K562 (cell line): ENCODE data around the gene APPBP2. TPM values are rescaled to one million over a fixed set of nuclear protein-coding genes. Genes with fewer than 3 reads are reported as not detected.

Experiments used
- ATAC-seq: fragments of 200-7000 bp; cut with Tn5 transposase; 3 replicates; pipeline ENCODE4 v1.9.1; 2020; ENCODE audit warnings: moderate library complexity
- BruUV-seq: library from RNA; stranded (reverse); fragments of 400-500 nt; replicated peaks from 2 replicates; lab custom pipeline; 2021; lab: Mats Ljungman, UMichigan
- CTCF ChIA-PET: fragments of 300-600 bp; formaldehyde crosslinking; extraction: SDS; loops from one replicate; lab custom pipeline; 2021; ENCODE audit warnings: low intra/inter-chr PET ratio; lab: Yijun Ruan, JAX
- POLR2A ChIA-PET: fragments of 300-600, 350-650 bp; sonication (Branson Sonifier 250); formaldehyde crosslinking; extraction: SDS; loops from one replicate; lab custom pipeline; 2021; ENCODE audit warnings: antibody characterized with exemption, inconsistent platforms; lab: Yijun Ruan, JAX
- DNase-seq, 4 experiments: peaks; one replicate each; pipeline versions ENCODE4 v3.0.0 to v3.0.0-alpha.2; 2011 to 2018; ENCODE audit warnings: low spot score in 3 of 4, mixed read lengths in 3 of 4; ENCODE audit errors: extremely low read depth in 1 of 4
- FAIRE-seq: peaks from 2 replicates; lab custom pipeline; 2011; peaks lifted over from hg19 to GRCh38; lab: Jason Lieb, UNC
- H2AFZ ChIP-seq: 2 replicates; pipeline ENCODE4 v1.6.0; 2011; ENCODE audit warnings: low read depth, low read length, control low read depth, inconsistent platforms
- H3K27ac ChIP-seq: fragments of 200-600 bp; 3 replicates; pipeline ENCODE4 v1.8.0; 2011; ENCODE audit warnings: low read depth, mild to moderate bottlenecking, control low read depth, inconsistent platforms, low read length, moderate library complexity, mixed read lengths; ENCODE audit errors: extremely low read depth
- H3K27me3 ChIP-seq, 2 experiments: fragments of 300-600 bp in 1 of 2; 2 replicates in 1 of 2; 3 replicates in 1 of 2; pipeline versions ENCODE4 v1.6.0 to v1.8.0; 2011; ENCODE audit warnings: inconsistent platforms in 2 of 2, low read length in 2 of 2, mild to moderate bottlenecking in 1 of 2, mixed read lengths in 1 of 2, moderate library complexity in 1 of 2; ENCODE audit not compliant: control insufficient read depth in 2 of 2, insufficient read depth in 2 of 2
- H3K36me3 ChIP-seq: fragments of 300-600 bp; 3 replicates; pipeline ENCODE4 v1.8.0; 2011; ENCODE audit warnings: mild to moderate bottlenecking, low read length, inconsistent platforms; ENCODE audit not compliant: control insufficient read depth, insufficient read depth
- H3K4me1 ChIP-seq, 2 experiments: fragments of 200-600 bp in 1 of 2; replicated peaks in 1 of 2; 2 replicates in 1 of 2; 3 replicates in 1 of 2; pipeline versions ENCODE4 v1.5.1 to v1.8.0; 2011; ENCODE audit warnings: inconsistent platforms in 2 of 2, low read length in 2 of 2, mild to moderate bottlenecking in 1 of 2, mixed read lengths in 1 of 2, moderate library complexity in 1 of 2; ENCODE audit not compliant: control insufficient read depth in 2 of 2, insufficient read depth in 2 of 2
- H3K4me2 ChIP-seq: 2 replicates; pipeline ENCODE4 v1.6.1; 2011; ENCODE audit warnings: low read length, control low read depth, inconsistent platforms, mixed read lengths; ENCODE audit not compliant: insufficient read depth
- H3K4me3 ChIP-seq: fragments of 200-600 bp; sonication (generic), shearing (Covaris generic); 2 replicates; pipeline ENCODE4 v1.5.1; 2016; ENCODE audit warnings: control low read depth, inconsistent platforms
- H3K79me2 ChIP-seq: fragments of 200-600 bp; 3 replicates; pipeline ENCODE4 v1.8.0; 2011; ENCODE audit warnings: low read length, inconsistent platforms; ENCODE audit not compliant: control insufficient read depth, insufficient read depth
- H3K9ac ChIP-seq, 2 experiments: 2 replicates each; pipeline versions ENCODE4 v1.6.0 to v1.6.1; 2011; ENCODE audit warnings: low read depth in 2 of 2, low read length in 2 of 2, control low read depth in 1 of 2, inconsistent platforms in 1 of 2, mild to moderate bottlenecking in 1 of 2, mixed read lengths in 1 of 2; ENCODE audit not compliant: insufficient read depth in 1 of 2
- H3K9me1 ChIP-seq: one replicate; pipeline ENCODE4 v1.6.0; 2011; ENCODE audit warnings: inconsistent platforms, mild to moderate bottlenecking, low read length, moderate library complexity; ENCODE audit not compliant: control insufficient read depth, insufficient read depth
- H3K9me3 ChIP-seq: replicated peaks from 2 replicates; pipeline ENCODE4 v1.5.1; 2011; ENCODE audit warnings: low read depth, low read length, inconsistent platforms; ENCODE audit not compliant: control insufficient read depth, insufficient read depth
- H4K20me1 ChIP-seq: replicated peaks from 2 replicates; pipeline ENCODE4 v1.6.1; 2011; ENCODE audit warnings: low read length, inconsistent platforms, mixed read lengths; ENCODE audit not compliant: control insufficient read depth, insufficient read depth
- BRCA1 ChIP-seq, 2 experiments: fragments of 450-650 bp in 1 of 2; sonication (generic) in 1 of 2; formaldehyde crosslinking in 1 of 2; IDR thresholded peaks; 2 replicates each; pipeline versions ENCODE4 v1.5.0 to v1.6.1; 2017 to 2020; ENCODE audit warnings: mild to moderate bottlenecking in 1 of 2, missing genetic modification reagents in 1 of 2
- C11orf30 ChIP-seq: fragments of 450-650 bp; IDR thresholded peaks from 2 replicates; pipeline ENCODE4 v1.6.1; 2016; ENCODE audit warnings: low read depth, mild to moderate bottlenecking
- FOXP1 ChIP-seq: sonication (generic); formaldehyde crosslinking; IDR thresholded peaks from 2 replicates; pipeline ENCODE4 v1.8.0; 2022; ENCODE audit warnings: mild to moderate bottlenecking, missing genetic modification reagents
- MYNN ChIP-seq, 2 experiments: sonication (generic); formaldehyde crosslinking in 1 of 2; IDR thresholded peaks; 2 replicates each; pipeline versions ENCODE4 v1.5.0 to v1.6.1; 2016 to 2020; ENCODE audit warnings: antibody characterized with exemption in 1 of 2, missing genetic modification reagents in 1 of 2
- PCBP1 ChIP-seq: fragments of 200-400 bp; formaldehyde crosslinking; IDR thresholded peaks from 2 replicates; pipeline ENCODE4 v1.6.1; 2018; ENCODE audit warnings: mild to moderate bottlenecking, low read depth, low read length; ENCODE audit not compliant: poor library complexity, severe bottlenecking
- ZC3H8 ChIP-seq: fragments of 450-650 bp; IDR thresholded peaks from 2 replicates; pipeline ENCODE4 v1.6.1; 2017
- ZNF197 ChIP-seq: fragments of 200-800 bp; sonication (Bioruptor generic); IDR thresholded peaks from 2 replicates; pipeline ENCODE4 v1.6.1; 2016; ENCODE audit warnings: low read depth, missing genetic modification characterization, missing compliant biosample characterization
- WGBS: fragments of 100-300 bp; shearing (Covaris generic); methylation state at CpG from one replicate; pipeline ENCODE4 v1.1.6; 2016; ENCODE audit warnings: low coverage, mixed read lengths; ENCODE audit not compliant: insufficient coverage; ENCODE audit errors: missing lambda C conversion rate; 5-methylcytosine and 5-hydroxymethylcytosine counted together
- in situ Hi-C: fragments of 300-500 bp; cut with MboI; formaldehyde crosslinking; loops from 4 replicates; pipeline ENCODE4 v1.15.0; 2018; ENCODE audit warnings: inconsistent platforms, mixed read lengths
- intact Hi-C: fragments of 100-400 bp; cut with micrococcal nuclease; formaldehyde crosslinking; loops from 2 replicates; pipeline ENCODE4 v1.14.2; 2022
- polyA plus RNA-seq, 8 experiments: library from polyadenylated mRNA; depleted of rRNA in 4 of 8; stranded (reverse) in 5 of 8; unstranded in 3 of 8; fragments of >200 nt; fragmentation: Nextera tagmentation in 2 of 8; fragmentation: Illumina TruSeq in 1 of 8; extraction: Ambion mirVana in 2 of 8; extraction: Trizol in 1 of 8; gene quantifications; 2 replicates each; pipeline versions ENCODE4 v1.2.1 to v1.2.3, GENCODE V29; 2011 to 2014; ENCODE audit warnings: inconsistent platforms in 1 of 8, missing spikeins in 1 of 8
- total RNA-seq, 7 experiments: library from RNA; depleted of rRNA in 6 of 7; stranded (reverse); fragments of >200 nt in 6 of 7; fragmentation: Illumina TruSeq in 2 of 7; extraction: Trizol in 2 of 7; gene quantifications; 2 replicates each; pipeline versions ENCODE4 v1.2.1 to v1.2.3, GENCODE V29; 2011 to 2021; ENCODE audit warnings: low replicate concordance in 1 of 7
- TF ChIP-seq, protein P1 (sequence below): fragments of 450-650 bp; IDR thresholded peaks from 2 replicates; pipeline ENCODE4 v1.6.1; 2017; ENCODE audit warnings: mild to moderate bottlenecking, moderate library complexity
- TF ChIP-seq, protein P2 (sequence below), 3 experiments: fragments of 200-800 bp in 1 of 3; fragments of 250-450 bp in 1 of 3; fragments of 450-650 bp in 1 of 3; sonication (Bioruptor Pico) in 1 of 3; sonication (Bioruptor generic) in 1 of 3; formaldehyde crosslinking in 1 of 3; IDR thresholded peaks; 2 replicates each; pipeline versions ENCODE4 v1.6.1 to v1.8.0; 2016 to 2022; ENCODE audit warnings: mild to moderate bottlenecking in 2 of 3, missing genetic modification characterization in 2 of 3, missing compliant biosample characterization in 1 of 3, moderate library complexity in 1 of 3
- TF ChIP-seq, protein P3 (sequence below): fragments of 250-450 bp; sonication (Bioruptor Pico); IDR thresholded peaks from 2 replicates; pipeline ENCODE4 v1.5.0; 2021
- TF ChIP-seq, protein P4 (sequence below): sonication (generic); formaldehyde crosslinking; IDR thresholded peaks from 2 replicates; pipeline ENCODE4 v1.9.0; 2022; ENCODE audit warnings: mild to moderate bottlenecking, missing genetic modification reagents
- TF ChIP-seq, protein P5 (sequence below): fragments of 250-450 bp; sonication (Bioruptor Pico); IDR thresholded peaks from 2 replicates; pipeline ENCODE4 v1.8.0; 2021; ENCODE audit warnings: mild to moderate bottlenecking, moderate library complexity

APPBP2 gene
- total and polyA plus RNA-seq, 9 of the 15 experiments (the other 6 are each of a cell fraction or from before 2014, with no cell fraction given) = 2.7 to 16.8 (median 6.9) TPM

DNA sequence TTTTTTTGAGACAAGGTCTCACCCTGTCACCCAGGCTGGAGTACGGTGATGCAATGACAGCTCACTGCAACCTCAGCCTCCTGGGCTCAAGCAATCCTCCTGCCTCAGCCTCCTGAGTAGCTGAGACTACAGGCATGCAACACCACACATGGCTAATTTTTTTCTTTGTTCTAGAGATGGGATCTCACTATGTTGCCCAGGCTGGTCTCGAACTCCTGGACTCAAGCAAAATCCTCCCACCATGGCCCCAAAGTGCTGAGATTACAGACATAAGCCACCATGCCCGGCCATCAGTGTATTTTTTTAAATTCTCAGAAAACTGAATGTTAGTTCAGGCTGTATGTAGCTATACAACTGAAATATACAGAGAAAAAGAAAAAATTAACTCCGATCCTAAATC is 6.2 kb downstream of the APPBP2 start:
- WGBS = 93% methylated on average over 4 of the region's 4 CpGs
- no peak overlapping the region for H3K27ac ChIP-seq
- in situ Hi-C loops = no loop called here
- no peaks in the 10 kb centered on the region for H3K9me3 ChIP-seq
- no TSS peak for BruUV-seq
- no peak for FAIRE-seq
- ATAC-seq = no peak
- no peaks in the 10 kb centered on the region for H3K27me3 ChIP-seq
- ChIA-PET CTCF (no interaction called here), POLR2A (interaction anchor here (0.7 kb wide), 1 partner anchor 12 kb away, joined by 3 read pairs; no protein-coding TSS in a partner anchor)
- no peak overlapping the region for H3K4me3 ChIP-seq
- peaks cover 19% of the 10 kb centered on the region; the same call in 2 of the 3 replicates for H3K36me3 ChIP-seq
- peaks cover 43% of the 10 kb centered on the region for H3K79me2 ChIP-seq
- H2AFZ ChIP-seq = no peak overlapping the region
- intact Hi-C loops = no loop called here
- no peak for DNase-seq
- H3K4me2 ChIP-seq = no peak overlapping the region
- H3K9me1 ChIP-seq = no peaks in the 10 kb centered on the region
- no peaks in the 10 kb centered on the region for H4K20me1 ChIP-seq
- H3K4me1 ChIP-seq = no peaks in the 10 kb centered on the region
- H3K9ac ChIP-seq = no peak overlapping the region
- no peak for TF ChIP-seq C11orf30
- no peak for TF ChIP-seq ZC3H8
- no peak for TF ChIP-seq PCBP1
- TF ChIP-seq BRCA1 (IDR thresholded peaks at IDR 0.05) = no peak
- TF ChIP-seq BRCA1 (CRISPR knock-in tag; IDR thresholded peaks at IDR 0.05) = no peak
- TF ChIP-seq ZNF197 (CRISPR knock-in tag) = no peak
- TF ChIP-seq FOXP1 = no peak
- TF ChIP-seq, protein P1, sequence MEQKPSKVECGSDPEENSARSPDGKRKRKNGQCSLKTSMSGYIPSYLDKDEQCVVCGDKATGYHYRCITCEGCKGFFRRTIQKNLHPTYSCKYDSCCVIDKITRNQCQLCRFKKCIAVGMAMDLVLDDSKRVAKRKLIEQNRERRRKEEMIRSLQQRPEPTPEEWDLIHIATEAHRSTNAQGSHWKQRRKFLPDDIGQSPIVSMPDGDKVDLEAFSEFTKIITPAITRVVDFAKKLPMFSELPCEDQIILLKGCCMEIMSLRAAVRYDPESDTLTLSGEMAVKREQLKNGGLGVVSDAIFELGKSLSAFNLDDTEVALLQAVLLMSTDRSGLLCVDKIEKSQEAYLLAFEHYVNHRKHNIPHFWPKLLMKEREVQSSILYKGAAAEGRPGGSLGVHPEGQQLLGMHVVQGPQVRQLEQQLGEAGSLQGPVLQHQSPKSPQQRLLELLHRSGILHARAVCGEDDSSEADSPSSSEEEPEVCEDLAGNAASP = no peak
- TF ChIP-seq, protein P2, sequence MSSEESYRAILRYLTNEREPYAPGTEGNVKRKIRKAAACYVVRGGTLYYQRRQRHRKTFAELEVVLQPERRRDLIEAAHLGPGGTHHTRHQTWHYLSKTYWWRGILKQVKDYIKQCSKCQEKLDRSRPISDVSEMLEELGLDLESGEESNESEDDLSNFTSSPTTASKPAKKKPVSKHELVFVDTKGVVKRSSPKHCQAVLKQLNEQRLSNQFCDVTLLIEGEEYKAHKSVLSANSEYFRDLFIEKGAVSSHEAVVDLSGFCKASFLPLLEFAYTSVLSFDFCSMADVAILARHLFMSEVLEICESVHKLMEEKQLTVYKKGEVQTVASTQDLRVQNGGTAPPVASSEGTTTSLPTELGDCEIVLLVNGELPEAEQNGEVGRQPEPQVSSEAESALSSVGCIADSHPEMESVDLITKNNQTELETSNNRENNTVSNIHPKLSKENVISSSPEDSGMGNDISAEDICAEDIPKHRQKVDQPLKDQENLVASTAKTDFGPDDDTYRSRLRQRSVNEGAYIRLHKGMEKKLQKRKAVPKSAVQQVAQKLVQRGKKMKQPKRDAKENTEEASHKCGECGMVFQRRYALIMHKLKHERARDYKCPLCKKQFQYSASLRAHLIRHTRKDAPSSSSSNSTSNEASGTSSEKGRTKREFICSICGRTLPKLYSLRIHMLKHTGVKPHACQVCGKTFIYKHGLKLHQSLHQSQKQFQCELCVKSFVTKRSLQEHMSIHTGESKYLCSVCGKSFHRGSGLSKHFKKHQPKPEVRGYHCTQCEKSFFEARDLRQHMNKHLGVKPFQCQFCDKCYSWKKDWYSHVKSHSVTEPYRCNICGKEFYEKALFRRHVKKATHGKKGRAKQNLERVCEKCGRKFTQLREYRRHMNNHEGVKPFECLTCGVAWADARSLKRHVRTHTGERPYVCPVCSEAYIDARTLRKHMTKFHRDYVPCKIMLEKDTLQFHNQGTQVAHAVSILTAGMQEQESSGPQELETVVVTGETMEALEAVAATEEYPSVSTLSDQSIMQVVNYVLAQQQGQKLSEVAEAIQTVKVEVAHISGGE (CRISPR knock-in tag; IDR thresholded peaks at IDR 0.05) = peak in 1 of 3 experiments; percentile 18; a peak in 2 of 6 replicates
- TF ChIP-seq, protein P3, sequence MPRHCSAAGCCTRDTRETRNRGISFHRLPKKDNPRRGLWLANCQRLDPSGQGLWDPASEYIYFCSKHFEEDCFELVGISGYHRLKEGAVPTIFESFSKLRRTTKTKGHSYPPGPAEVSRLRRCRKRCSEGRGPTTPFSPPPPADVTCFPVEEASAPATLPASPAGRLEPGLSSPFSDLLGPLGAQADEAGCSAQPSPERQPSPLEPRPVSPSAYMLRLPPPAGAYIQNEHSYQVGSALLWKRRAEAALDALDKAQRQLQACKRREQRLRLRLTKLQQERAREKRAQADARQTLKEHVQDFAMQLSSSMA (CRISPR knock-in tag) = no peak
- no peak for TF ChIP-seq MYNN (IDR thresholded peaks at IDR 0.05)
- TF ChIP-seq MYNN (CRISPR knock-in tag; IDR thresholded peaks at IDR 0.05) = no peak
- TF ChIP-seq, protein P4, sequence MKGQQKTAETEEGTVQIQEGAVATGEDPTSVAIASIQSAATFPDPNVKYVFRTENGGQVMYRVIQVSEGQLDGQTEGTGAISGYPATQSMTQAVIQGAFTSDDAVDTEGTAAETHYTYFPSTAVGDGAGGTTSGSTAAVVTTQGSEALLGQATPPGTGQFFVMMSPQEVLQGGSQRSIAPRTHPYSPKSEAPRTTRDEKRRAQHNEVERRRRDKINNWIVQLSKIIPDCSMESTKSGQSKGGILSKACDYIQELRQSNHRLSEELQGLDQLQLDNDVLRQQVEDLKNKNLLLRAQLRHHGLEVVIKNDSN (CRISPR knock-in tag) = no peak
- TF ChIP-seq, protein P5, sequence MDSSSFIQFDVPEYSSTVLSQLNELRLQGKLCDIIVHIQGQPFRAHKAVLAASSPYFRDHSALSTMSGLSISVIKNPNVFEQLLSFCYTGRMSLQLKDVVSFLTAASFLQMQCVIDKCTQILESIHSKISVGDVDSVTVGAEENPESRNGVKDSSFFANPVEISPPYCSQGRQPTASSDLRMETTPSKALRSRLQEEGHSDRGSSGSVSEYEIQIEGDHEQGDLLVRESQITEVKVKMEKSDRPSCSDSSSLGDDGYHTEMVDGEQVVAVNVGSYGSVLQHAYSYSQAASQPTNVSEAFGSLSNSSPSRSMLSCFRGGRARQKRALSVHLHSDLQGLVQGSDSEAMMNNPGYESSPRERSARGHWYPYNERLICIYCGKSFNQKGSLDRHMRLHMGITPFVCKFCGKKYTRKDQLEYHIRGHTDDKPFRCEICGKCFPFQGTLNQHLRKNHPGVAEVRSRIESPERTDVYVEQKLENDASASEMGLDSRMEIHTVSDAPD (CRISPR knock-in tag) = no peak
